ENCODE data around the gene CD82.

DNA sequence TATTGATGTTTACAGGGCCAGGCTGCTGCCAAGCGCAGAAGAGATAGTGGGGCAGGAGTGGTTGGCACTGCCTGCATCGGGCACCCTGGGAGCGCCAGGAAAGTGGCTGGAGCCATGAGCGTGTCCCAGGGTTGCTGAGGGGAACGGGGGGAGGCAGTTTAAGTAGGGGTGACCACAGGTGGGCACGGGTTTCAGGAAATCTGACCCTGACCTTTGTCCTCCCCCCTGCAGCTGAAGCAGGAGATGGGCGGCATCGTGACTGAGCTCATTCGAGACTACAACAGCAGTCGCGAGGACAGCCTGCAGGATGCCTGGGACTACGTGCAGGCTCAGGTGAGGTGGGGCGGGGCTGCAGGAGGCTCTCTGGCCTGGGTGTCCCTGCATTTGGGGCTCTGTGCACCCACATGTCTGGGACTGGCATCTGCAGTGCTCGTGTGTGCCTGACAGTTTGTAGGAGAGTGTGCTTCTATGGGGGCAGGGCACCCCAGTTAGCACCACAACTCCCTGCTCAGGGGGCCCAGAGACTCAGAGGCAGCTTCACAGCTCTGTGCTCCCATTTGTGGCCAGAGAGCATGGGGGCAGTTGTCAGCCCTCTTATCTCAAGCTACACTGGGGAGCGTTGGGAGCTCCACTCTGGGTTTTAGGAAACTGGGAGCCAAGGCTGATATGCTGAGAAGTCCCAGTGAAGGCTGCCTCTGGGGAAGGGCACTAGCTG lies 49.7 kb downstream of the CD82 start:
- TF ChIP-seq, protein P1, sequence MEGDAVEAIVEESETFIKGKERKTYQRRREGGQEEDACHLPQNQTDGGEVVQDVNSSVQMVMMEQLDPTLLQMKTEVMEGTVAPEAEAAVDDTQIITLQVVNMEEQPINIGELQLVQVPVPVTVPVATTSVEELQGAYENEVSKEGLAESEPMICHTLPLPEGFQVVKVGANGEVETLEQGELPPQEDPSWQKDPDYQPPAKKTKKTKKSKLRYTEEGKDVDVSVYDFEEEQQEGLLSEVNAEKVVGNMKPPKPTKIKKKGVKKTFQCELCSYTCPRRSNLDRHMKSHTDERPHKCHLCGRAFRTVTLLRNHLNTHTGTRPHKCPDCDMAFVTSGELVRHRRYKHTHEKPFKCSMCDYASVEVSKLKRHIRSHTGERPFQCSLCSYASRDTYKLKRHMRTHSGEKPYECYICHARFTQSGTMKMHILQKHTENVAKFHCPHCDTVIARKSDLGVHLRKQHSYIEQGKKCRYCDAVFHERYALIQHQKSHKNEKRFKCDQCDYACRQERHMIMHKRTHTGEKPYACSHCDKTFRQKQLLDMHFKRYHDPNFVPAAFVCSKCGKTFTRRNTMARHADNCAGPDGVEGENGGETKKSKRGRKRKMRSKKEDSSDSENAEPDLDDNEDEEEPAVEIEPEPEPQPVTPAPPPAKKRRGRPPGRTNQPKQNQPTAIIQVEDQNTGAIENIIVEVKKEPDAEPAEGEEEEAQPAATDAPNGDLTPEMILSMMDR (conservative IDR thresholded peaks at IDR 0.05), result no peak
- TF ChIP-seq EZH2 (IDR thresholded peaks at IDR 0.05; ENCODE audit: low read depth), result no peak
